Smooth muscle cell (in vitro differentiated cells): Measurements from ENCODE around the gene KCNH1. TPM values are rescaled to one million over a fixed set of nuclear protein-coding genes. Genes with fewer than 3 reads are reported as not detected.

ENCODE experiments used
- DNase-seq: peaks from one replicate; lab custom pipeline; 2025; ENCODE audit not compliant: unreplicated experiment; lab: John Stamatoyannopoulos, UW
- H2AFZ ChIP-seq: fragments of 200-600 bp; sonication (generic); 2 replicates; pipeline ENCODE4 v1.6.0; 2016; ENCODE audit warnings: antibody characterized with exemption, low read depth, mild to moderate bottlenecking
- H3F3A ChIP-seq: fragments of 200-600 bp; sonication (generic); 2 replicates; pipeline ENCODE4 v1.6.0; 2017; ENCODE audit warnings: antibody characterized with exemption, low read depth
- H3K27ac ChIP-seq: fragments of 200-600 bp; sonication (generic); 2 replicates; pipeline ENCODE4 v1.5.1; 2016; ENCODE audit warnings: low read depth, mild to moderate bottlenecking
- H3K27me3 ChIP-seq: fragments of 200-600 bp; sonication (generic); 2 replicates; pipeline ENCODE4 v1.6.1; 2016; ENCODE audit warnings: low read depth, mild to moderate bottlenecking
- H3K36me3 ChIP-seq: fragments of 200-600 bp; sonication (generic); 2 replicates; pipeline ENCODE4 v1.5.1; 2016; ENCODE audit warnings: low read depth
- H3K4me1 ChIP-seq: fragments of 200-600 bp; sonication (generic); 2 replicates; pipeline ENCODE4 v1.5.1; 2016; ENCODE audit warnings: low read depth
- H3K4me2 ChIP-seq: fragments of 200-600 bp; sonication (generic); 2 replicates; pipeline ENCODE4 v1.6.0; 2016; ENCODE audit warnings: mild to moderate bottlenecking
- H3K4me3 ChIP-seq: fragments of 200-600 bp; sonication (generic); 2 replicates; pipeline ENCODE4 v1.5.1; 2016; ENCODE audit warnings: mild to moderate bottlenecking
- H3K79me2 ChIP-seq: fragments of 200-600 bp; sonication (generic); 2 replicates; pipeline ENCODE4 v1.6.0; 2016; ENCODE audit warnings: low read depth, mild to moderate bottlenecking
- H3K9ac ChIP-seq: fragments of 200-600 bp; sonication (generic); 2 replicates; pipeline ENCODE4 v1.6.0; 2016; ENCODE audit warnings: low read depth
- H3K9me3 ChIP-seq: fragments of 200-600 bp; sonication (generic); replicated peaks from 2 replicates; pipeline ENCODE4 v1.5.1; 2016; ENCODE audit warnings: low read depth
- H4K20me1 ChIP-seq: fragments of 200-600 bp; sonication (generic); 2 replicates; pipeline ENCODE4 v1.6.0; 2016; ENCODE audit warnings: low read depth
- WGBS: methylation state at CpG from one replicate; pipeline ENCODE4 v1.1.7; 2016; ENCODE audit warnings: low lambda C conversion rate; 5-methylcytosine and 5-hydroxymethylcytosine counted together
- polyA plus RNA-seq: library from polyadenylated mRNA; unstranded; fragments of >200 nt; fragmentation: Nextera tagmentation; extraction: Ambion mirVana; gene quantifications from 2 replicates; pipeline ENCODE4 v1.2.1, GENCODE V29; 2016
- total RNA-seq: library from RNA; depleted of rRNA; stranded (reverse); fragments of >200 nt; gene quantifications from 2 replicates; pipeline ENCODE4 v1.2.3, GENCODE V29; 2014
- TF ChIP-seq, protein P1 (sequence below): fragments of 200-600 bp; sonication (generic); IDR thresholded peaks from 2 replicates; pipeline ENCODE4 v1.5.1; 2017; ENCODE audit warnings: borderline replicate concordance, mild to moderate bottlenecking, antibody characterized with exemption; ENCODE audit not compliant: insufficient read depth, poor library complexity, severe bottlenecking

Gene KCNH1
- total and polyA plus RNA-seq, 2 experiments from 2014 or later, result 0.30 to 1.9 TPM

GRCh38 chr1:210777914-210778313 lies 356.0 kb downstream of the KCNH1 start:
- H3K9ac ChIP-seq, result no peak overlapping the region
- DNase-seq, result no peak
- no peaks in the 10 kb centered on the region for H3K4me1 ChIP-seq
- H3K36me3 ChIP-seq, result no peaks in the 10 kb centered on the region
- no peak overlapping the region for H3K27ac ChIP-seq
- TF ChIP-seq, protein P1, sequence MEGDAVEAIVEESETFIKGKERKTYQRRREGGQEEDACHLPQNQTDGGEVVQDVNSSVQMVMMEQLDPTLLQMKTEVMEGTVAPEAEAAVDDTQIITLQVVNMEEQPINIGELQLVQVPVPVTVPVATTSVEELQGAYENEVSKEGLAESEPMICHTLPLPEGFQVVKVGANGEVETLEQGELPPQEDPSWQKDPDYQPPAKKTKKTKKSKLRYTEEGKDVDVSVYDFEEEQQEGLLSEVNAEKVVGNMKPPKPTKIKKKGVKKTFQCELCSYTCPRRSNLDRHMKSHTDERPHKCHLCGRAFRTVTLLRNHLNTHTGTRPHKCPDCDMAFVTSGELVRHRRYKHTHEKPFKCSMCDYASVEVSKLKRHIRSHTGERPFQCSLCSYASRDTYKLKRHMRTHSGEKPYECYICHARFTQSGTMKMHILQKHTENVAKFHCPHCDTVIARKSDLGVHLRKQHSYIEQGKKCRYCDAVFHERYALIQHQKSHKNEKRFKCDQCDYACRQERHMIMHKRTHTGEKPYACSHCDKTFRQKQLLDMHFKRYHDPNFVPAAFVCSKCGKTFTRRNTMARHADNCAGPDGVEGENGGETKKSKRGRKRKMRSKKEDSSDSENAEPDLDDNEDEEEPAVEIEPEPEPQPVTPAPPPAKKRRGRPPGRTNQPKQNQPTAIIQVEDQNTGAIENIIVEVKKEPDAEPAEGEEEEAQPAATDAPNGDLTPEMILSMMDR, result no peak
- H3K4me2 ChIP-seq, result no peak overlapping the region
- H2AFZ ChIP-seq, result no peak overlapping the region
- WGBS, result 93% methylated on average over 2 of the region's 2 CpGs
- H4K20me1 ChIP-seq, result no peaks in the 10 kb centered on the region
- H3K9me3 ChIP-seq, result no peaks in the 10 kb centered on the region
- peaks cover 7% of the 10 kb centered on the region for H3K27me3 ChIP-seq
- H3K4me3 ChIP-seq, result no peak overlapping the region
- H3K79me2 ChIP-seq, result no peaks in the 10 kb centered on the region
- no peaks in the 10 kb centered on the region for H3F3A ChIP-seq

DNA sequence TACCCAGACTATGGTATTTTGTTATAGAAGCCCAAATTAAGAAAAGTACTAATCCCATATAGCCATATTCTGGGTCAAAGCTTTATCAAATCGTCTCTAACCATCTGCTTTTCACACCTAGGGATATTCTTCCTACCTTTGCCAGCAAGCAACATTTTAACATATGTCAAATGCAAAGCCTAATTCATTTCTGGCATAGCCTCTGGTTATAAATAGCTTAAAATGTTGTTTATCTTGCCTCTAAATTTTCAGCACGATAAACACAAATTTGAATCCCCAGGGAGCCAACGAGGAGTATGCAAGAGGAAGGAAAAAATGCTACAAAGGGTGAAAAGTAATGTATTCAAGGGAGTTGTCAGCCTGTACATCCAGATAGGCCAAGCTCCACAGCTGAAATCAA lies 357.2 kb downstream of the KCNH1 start:
- Histone ChIP-seq H3K4me1 (no peaks in the 10 kb centered on the region), H3F3A (no peaks in the 10 kb centered on the region), H3K27ac (no peak overlapping the region), H4K20me1 (no peaks in the 10 kb centered on the region), H3K79me2 (no peaks in the 10 kb centered on the region), H3K36me3 (no peaks in the 10 kb centered on the region), H3K9me3 (no peaks in the 10 kb centered on the region), H2AFZ (no peak overlapping the region), H3K9ac (no peak overlapping the region), H3K27me3 (peaks cover 7% of the 10 kb centered on the region), H3K4me2 (no peak overlapping the region), H3K4me3 (no peak overlapping the region)
- TF ChIP-seq, protein P1, result no peak
- 88% methylated on average over 3 of the region's 3 CpGs for WGBS
- DNase-seq, result no peak

DNA sequence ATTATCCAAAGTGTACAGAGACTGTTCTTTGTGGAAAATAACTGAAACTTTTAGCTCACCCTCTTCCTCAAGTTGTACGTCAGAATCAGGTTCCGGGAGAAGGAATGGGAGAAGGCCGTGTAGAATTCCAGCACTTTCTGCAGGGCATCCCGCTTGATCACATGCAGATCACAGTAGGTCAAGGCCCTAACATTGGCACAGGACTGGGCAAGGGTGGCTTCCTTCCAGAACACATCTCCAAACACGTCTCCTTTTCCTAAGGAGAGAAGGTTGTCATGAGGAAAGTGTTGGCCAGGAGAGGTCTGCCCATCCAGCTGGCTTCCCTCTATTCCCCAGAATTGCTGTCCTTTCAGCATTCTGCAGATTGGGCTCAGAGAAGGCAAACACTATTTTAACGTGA lies 358.7 kb downstream of the KCNH1 start:
- no peaks in the 10 kb centered on the region for H3K79me2 ChIP-seq
- TF ChIP-seq, protein P1, result no peak
- no peak overlapping the region for H3K27ac ChIP-seq
- DNase-seq, result no peak
- H3K4me1 ChIP-seq, result no peaks in the 10 kb centered on the region
- no peaks in the 10 kb centered on the region for H3K36me3 ChIP-seq
- WGBS, result 85% methylated on average over 6 of the region's 6 CpGs
- no peak overlapping the region for H3K4me2 ChIP-seq
- peaks cover 6% of the 10 kb centered on the region for H3K27me3 ChIP-seq
- H4K20me1 ChIP-seq, result no peaks in the 10 kb centered on the region
- H2AFZ ChIP-seq, result no peak overlapping the region
- no peak overlapping the region for H3K4me3 ChIP-seq
- H3F3A ChIP-seq, result no peaks in the 10 kb centered on the region
- H3K9ac ChIP-seq, result no peak overlapping the region
- H3K9me3 ChIP-seq, result no peaks in the 10 kb centered on the region

GRCh38 chr1:210773450-210773849 lies 360.5 kb downstream of the KCNH1 start:
- Histone ChIP-seq H3K27ac (no peak overlapping the region), H3K9ac (no peak overlapping the region), H2AFZ (no peak overlapping the region), H3K36me3 (no peaks in the 10 kb centered on the region), H3F3A (no peaks in the 10 kb centered on the region), H3K27me3 (no peaks in the 10 kb centered on the region), H3K4me2 (no peak overlapping the region), H3K9me3 (no peaks in the 10 kb centered on the region), H3K4me1 (no peaks in the 10 kb centered on the region), H3K79me2 (no peaks in the 10 kb centered on the region), H3K4me3 (no peak overlapping the region), H4K20me1 (no peaks in the 10 kb centered on the region)
- no peak for DNase-seq
- TF ChIP-seq, protein P1, result no peak
- WGBS, result 72% methylated on average over 2 of the region's 2 CpGs
